ENCODE data around the gene THAP8.

The THAP8 gene

DNA sequence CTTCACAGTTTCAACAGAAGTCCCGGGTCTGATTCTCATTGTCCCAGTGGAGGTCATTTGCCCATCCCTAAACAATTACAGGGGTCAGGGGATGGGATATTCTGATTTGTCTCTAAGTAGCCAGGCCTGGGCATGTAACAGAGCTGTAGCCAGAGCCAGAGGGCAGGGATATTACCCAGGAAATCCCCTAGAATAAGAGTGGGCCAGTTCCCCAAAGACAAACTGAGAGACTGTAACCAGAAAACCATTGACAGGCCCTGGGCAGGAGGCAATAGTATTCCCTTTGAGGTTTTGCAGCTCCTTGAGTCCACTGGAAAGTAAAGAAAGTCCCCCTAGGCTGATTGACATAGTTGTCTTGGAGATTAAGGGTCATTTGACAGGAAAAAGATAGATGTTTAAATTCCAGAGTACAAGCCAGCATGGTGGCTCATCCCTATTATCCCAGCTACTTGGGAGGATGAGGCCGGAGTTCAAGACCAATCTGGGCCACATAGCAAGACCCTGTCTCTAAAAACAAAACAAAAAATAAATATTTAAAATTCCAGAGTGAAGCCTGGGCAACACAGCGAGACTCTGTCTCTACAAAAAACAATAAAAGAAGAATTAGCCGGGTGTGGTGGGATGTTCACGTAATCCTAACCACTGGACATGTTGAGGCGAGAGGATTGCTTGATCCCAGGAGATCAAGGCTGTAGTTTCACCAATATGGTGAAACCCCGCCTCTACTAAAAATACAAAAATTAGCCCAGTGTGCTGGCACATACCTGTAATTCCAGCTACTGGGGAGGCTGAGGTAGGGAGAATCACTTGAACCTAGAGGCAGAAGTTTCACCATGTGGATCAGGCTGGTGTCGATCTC is 60.9 kb downstream of the THAP8 start:
- DNase-seq: no peak

DNA sequence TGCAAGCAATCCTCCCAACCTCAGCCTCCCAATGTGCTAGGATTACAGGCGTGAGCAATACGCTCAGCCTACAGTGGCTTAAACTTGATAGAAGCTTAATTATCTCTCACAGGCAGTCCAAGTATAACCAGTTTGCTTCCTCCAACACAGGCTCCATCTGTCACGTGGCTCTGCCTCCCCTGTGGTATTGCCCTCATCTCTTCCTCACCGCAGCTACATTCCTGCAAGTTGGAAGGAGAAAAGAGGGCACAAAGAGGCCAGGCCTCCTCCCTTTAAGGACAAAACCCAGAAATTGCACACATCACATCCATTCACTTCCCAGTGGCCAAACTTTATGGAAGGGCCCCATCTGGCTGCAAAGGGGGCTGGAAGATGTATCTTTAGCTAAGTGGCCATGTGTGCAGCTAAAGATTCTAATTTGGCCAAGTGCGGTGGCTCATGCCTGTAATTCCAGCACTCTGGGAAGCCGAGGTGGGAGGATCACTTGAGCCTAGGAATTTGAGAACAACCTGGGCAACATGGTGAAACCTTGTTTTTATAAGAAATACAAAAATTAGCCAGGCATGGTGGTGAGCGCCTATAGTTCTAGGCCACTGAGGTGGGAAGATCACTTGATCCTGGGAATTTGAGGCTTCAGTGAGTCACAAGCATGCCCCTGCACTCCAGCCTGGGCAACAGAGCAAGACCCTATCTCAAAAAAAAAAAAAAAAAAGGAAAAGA is 62.2 kb downstream of the THAP8 start:
- no peak for DNase-seq

DNA sequence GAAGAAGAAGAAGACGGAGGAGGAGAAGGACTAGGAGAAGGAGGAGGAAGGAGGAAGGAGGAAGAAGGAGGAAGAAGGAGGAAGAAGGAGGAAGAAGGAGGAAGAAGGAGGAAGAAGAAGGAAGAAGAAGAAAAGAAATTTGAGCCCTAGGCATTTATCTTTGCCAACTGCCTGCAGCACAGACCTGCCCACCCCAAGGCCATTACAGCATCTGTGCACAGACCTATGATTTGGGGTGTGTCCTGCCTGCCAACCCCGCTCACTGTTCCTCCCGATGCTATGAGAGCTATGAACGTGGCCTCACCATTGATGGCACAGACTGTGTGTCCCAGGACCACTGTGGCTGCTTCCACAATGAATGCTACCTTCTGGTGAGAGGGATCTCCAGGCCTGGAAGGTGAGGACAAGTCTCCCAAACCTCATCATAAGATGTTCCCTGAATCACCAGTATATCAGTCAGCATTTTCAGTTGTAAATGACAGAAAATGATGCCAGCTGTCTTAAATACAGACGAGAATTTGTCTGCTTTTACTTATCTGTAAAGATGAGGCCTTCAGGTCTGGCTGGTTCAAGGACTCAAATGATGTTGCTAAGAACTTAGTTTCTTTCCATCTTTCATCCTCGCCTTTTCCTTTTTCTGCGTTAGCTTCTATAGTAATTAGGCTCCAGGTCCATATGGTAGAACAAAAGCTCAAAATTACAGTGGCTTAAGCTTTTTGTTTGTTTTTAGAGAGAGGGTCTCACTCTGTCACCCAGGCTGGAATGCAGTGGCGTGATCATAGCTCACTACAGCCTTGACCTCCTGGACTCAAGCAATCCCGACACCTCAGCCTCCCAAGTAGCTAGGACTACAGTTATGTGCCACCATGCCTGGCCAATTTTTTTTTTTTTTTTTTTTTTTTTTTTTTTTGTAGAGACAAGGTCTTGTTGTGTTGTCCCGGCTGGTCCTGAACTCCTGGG is 63.0 kb downstream of the THAP8 start:
- DNase-seq: no peak

DNA sequence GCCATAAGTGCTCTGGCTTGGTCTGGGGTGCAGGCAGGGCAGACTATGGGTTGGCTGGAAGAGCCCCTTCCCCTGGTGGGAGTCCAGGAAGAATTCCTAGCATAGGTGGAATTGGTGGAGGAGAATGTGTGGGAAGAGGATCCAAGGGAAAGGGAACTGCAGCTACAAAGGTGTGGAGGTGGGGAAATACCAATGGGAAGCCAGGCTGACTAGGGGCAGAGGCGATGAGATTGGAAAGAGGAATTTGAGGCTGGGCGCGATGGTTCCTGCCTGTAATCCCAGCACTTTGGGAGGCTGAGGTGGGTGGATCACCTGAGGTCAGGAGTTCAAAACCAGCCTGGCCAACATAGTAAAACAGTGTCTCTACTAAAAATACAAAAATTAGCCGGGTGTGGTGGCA is 63.9 kb downstream of the THAP8 start:
- no peak for DNase-seq

DNA sequence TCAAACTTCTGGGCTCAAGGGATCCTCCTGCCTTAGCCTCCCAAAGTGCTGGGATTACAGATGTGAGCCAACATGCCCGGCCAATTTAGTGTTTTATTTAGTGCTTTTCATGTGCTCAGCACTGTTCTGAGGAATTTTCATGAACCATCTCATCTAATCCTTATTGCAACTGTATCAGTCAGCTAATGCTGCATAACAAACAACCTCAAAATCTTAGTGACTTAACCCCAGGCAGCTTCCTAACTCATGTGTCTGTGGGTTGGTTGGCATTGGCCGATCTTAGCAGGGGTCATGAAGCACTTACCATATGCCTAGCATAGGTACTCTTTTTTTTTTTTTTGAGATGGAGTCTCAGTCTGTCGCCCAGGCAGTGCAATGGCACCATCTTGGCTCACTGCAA is 65.3 kb downstream of the THAP8 start:
- DNase-seq: no peak

DNA sequence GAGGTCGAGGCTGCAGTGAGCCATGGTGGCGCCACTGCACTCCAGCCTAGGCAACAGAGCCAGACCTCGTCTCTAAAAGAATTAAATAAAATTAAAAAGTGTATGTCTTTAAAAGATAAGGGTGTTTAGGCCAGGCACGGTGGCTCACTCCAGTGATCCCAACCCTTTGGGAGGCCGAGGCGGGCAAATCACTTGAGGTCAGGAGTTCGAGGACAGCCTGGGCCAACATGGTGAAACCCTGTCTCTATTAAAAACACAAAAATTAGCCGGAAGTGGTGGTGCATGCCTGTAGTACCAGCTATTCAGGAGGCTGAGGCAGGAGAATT is 66.6 kb downstream of the THAP8 start:
- no peak for DNase-seq

DNA sequence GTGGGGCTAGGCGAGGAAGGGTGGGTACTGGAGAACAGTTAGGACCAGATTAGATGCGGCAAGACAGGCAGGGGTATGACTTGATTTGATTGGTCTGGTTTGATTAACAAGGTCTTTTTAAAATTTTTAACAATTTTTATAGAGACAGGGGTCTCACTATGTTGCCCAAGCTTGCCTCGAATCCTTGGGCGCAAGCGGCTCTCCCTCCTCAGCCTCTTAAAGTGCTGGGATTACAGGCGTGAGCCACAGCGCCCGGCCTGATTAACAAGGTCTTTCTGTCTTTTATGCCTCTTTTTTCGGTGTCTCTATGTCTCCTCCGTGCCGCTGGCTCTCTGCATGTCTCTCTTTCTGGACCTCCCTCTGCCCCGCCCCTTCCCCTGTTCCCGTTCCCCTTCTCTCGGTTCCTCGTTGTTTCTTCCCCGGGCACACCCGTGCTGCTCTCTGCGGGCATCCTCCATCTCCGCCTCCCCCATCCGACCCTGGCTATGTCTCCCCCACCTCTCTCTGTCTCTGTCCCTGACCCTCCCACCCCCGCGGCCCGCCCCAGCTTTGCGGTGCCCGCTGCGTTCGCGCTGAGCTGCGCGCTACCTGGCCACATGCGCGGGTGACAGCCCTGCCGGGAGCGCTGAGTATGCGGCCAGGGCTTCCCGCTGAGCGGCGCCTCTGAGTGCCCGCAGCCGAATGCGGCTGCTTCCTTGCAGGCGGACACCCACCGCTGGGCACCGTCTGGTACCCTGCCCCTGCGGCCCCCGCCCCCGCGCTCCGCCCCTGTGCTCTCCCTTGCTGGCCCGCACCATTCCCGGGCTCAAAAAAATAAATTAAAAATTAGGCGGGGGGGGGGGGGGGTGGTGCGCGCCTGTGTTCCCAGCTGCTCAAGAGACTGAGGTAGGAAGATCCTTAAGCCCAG is 67.2 kb downstream of the THAP8 start:
- DNase-seq: peak; percentile 36

DNA sequence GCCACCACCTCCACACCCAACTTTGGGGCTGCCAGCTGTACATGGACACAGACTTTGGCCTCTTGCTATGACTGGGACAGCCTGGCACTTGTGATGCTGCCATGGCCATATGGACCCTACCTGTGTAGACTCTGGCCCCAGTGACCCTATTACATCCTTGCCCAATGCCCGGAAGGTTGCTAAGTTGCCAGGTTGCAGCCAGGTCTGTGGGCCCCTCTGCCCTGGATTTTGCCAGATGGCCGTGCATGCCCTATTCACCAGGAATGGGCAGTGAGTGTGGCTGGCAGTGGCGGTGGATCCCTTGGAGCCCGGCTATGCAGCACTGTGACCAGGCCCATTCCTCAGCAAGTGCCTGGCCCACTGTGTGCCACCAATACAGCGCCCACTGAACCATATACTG is 68.0 kb downstream of the THAP8 start:
- no peak for DNase-seq
